Lung (tissue), 12 donors: ENCODE measurements around the gene PTPN5. TPM values are rescaled to one million over a fixed set of nuclear protein-coding genes. Genes with fewer than 3 reads are reported as not detected.

ENCODE experiments used
- ATAC-seq: fragments of 200-7000 bp; cut with Tn5 transposase; one replicate; pipeline ENCODE4 v1.9.1; 2020; ENCODE audit warnings: moderate number of reproducible peaks; ENCODE audit not compliant: insufficient read depth, low FRiP score
- DNase-seq, 3 donors: peaks; one replicate each; pipeline ENCODE4 v3.0.0-alpha.2; 2013 to 2017
- H3K27ac ChIP-seq, 2 donors: one replicate each; pipeline ENCODE4 v1.5.1; 2013; ENCODE audit warnings: mild to moderate bottlenecking in 2 of 2, moderate library complexity in 2 of 2, control low read depth in 1 of 2, inconsistent platforms in 1 of 2, low read depth in 1 of 2, low read length in 1 of 2
- H3K27me3 ChIP-seq, 3 donors: one replicate each; pipeline ENCODE4 v1.5.1; 2013; ENCODE audit warnings: low read length in 2 of 3; ENCODE audit not compliant: control insufficient read depth in 3 of 3, insufficient read depth in 3 of 3
- H3K36me3 ChIP-seq, 4 donors: one replicate each; pipeline ENCODE4 v1.5.1; 2013; ENCODE audit warnings: low read length in 4 of 4, mild to moderate bottlenecking in 1 of 4, moderate library complexity in 1 of 4; ENCODE audit not compliant: control insufficient read depth in 4 of 4, insufficient read depth in 4 of 4
- H3K4me1 ChIP-seq, 5 donors: one replicate each; pipeline ENCODE4 v1.5.1; 2013; ENCODE audit warnings: low read length in 5 of 5, mild to moderate bottlenecking in 2 of 5, moderate library complexity in 1 of 5; ENCODE audit not compliant: control insufficient read depth in 5 of 5, insufficient read depth in 5 of 5
- H3K4me3 ChIP-seq: one replicate; pipeline ENCODE4 v1.5.1; 2013; ENCODE audit warnings: mild to moderate bottlenecking, control low read depth, moderate library complexity
- H3K9ac ChIP-seq, 2 donors: one replicate each; pipeline ENCODE4 v1.5.1; 2013; ENCODE audit warnings: low read length in 2 of 2, control low read depth in 1 of 2; ENCODE audit not compliant: insufficient read depth in 1 of 2
- H3K9me3 ChIP-seq, 4 donors: one replicate each; pipeline ENCODE4 v1.5.1; 2013; ENCODE audit warnings: low read length in 3 of 4, mild to moderate bottlenecking in 1 of 4, moderate library complexity in 1 of 4; ENCODE audit not compliant: control insufficient read depth in 4 of 4, insufficient read depth in 3 of 4
- WGBS, 2 donors: extraction: QIAGEN DNeasy Blood & Tissue Kit; methylation state at CpG; one replicate each; pipeline ENCODE4 v1.1.7; 2013; 5-methylcytosine and 5-hydroxymethylcytosine counted together
- polyA plus RNA-seq, 2 donors: library from polyadenylated mRNA; stranded (reverse); fragments of 200-250 nt; gene quantifications; one replicate each; pipeline ENCODE4 v1.2.1, GENCODE V29; 2013
- total RNA-seq, 2 donors: library from RNA; depleted of rRNA in 1 of 2; stranded (reverse); fragments of >200 nt in 1 of 2; gene quantifications; one replicate each; pipeline ENCODE4 v1.2.1, GENCODE V29; 2014 to 2021
- TF ChIP-seq, protein P1 (sequence below): IDR thresholded peaks from 2 replicates; pipeline ENCODE4 v1.5.1; 2012; ENCODE audit warnings: mild to moderate bottlenecking; ENCODE audit errors: control extremely low read depth, extremely low read depth
- donor health status: control.
- donor health status: control.
- donor health status: Bipolar disorder and iron deficiency.
- donor health status: healthy.
- donor health status: DM: yes; HTN: yes; CAD: no.

Gene PTPN5
- total and polyA plus RNA-seq, 4 donors: 0.02 to 0.15 TPM; not detected in 2

GRCh38 chr11:18737642-18738041 is 54.0 kb downstream of the PTPN5 start:
- DNase-seq (no peak), ATAC-seq (no peak)
- H3K9ac ChIP-seq: no peak overlapping the region
- H3K4me3 ChIP-seq: no peak overlapping the region
- 92 to 93% methylated on average over 8 of the region's 8 CpGs for WGBS, 2 donors
- no peaks in the 10 kb centered on the region for H3K9me3 ChIP-seq
- no peak overlapping the region for H3K27ac ChIP-seq
- TF ChIP-seq, protein P1, sequence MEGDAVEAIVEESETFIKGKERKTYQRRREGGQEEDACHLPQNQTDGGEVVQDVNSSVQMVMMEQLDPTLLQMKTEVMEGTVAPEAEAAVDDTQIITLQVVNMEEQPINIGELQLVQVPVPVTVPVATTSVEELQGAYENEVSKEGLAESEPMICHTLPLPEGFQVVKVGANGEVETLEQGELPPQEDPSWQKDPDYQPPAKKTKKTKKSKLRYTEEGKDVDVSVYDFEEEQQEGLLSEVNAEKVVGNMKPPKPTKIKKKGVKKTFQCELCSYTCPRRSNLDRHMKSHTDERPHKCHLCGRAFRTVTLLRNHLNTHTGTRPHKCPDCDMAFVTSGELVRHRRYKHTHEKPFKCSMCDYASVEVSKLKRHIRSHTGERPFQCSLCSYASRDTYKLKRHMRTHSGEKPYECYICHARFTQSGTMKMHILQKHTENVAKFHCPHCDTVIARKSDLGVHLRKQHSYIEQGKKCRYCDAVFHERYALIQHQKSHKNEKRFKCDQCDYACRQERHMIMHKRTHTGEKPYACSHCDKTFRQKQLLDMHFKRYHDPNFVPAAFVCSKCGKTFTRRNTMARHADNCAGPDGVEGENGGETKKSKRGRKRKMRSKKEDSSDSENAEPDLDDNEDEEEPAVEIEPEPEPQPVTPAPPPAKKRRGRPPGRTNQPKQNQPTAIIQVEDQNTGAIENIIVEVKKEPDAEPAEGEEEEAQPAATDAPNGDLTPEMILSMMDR: no peak
- H3K36me3 ChIP-seq: no peaks in the 10 kb centered on the region
- no peaks in the 10 kb centered on the region for H3K27me3 ChIP-seq
- no peaks in the 10 kb centered on the region for H3K4me1 ChIP-seq

DNA sequence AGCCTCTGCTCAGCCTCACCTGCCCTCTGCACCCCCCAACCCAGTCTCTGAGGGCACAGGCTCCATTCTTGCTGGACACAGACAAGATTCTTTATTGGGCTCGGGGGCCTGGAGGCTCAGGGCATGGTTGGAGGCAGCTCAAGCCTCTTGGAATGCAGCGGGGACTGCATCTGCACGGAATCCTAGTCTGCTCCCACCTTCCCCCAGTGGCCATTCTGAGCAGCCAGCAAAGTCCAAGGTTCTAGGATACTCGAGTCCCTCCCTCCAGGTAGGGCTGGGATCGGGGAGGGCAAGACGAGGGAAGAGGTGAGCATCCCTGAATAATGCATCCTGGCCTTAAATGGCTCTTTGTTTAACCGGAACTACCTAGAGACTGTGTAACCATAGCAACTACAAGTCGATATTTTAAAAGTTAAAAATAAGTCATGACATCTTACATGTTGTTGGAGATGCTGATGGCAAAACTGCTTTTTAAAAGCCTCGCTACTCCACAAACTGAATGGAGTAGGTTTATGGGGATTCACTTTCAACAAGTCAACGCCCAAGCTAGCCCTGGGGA is 54.9 kb downstream of the PTPN5 start:
- Histone ChIP-seq H3K27ac (no peak overlapping the region), H3K9me3 (no peaks in the 10 kb centered on the region), H3K9ac (no peak overlapping the region), H3K4me3 (no peak overlapping the region), H3K27me3 (no peaks in the 10 kb centered on the region), H3K36me3 (no peaks in the 10 kb centered on the region), H3K4me1 (no peaks in the 10 kb centered on the region)
- TF ChIP-seq, protein P1: no peak
- no peak for ATAC-seq
- no peak for DNase-seq
- 65 to 75% methylated on average over 10 of the region's 10 CpGs for WGBS, 2 donors

GRCh38 chr11:18733202-18733601 is 58.4 kb downstream of the PTPN5 start:
- DNase-seq: no peak
- Histone ChIP-seq H3K27ac (no peak overlapping the region), H3K4me3 (no peak overlapping the region), H3K9ac (no peak overlapping the region), H3K27me3 (no peaks in the 10 kb centered on the region), H3K4me1 (no peaks in the 10 kb centered on the region), H3K9me3 (no peaks in the 10 kb centered on the region), H3K36me3 (no peaks in the 10 kb centered on the region)
- no peak for ATAC-seq
- 86 to 94% methylated on average over 16 of the region's 16 CpGs for WGBS, 2 donors
- TF ChIP-seq, protein P1: no peak
